Cardiac fibroblast (primary cell): ENCODE measurements around the gene CDH13.
A peak's percentile ranks its signal among the peaks of the same experiment; 100 is the strongest.

Source experiments
- DNase-seq, 2 donors: peaks; one replicate each; pipeline versions ENCODE4 v3.0.0 to v3.0.0-alpha.2; 2010; ENCODE audit warnings: low read depth in 2 of 2
- H3K4me3 ChIP-seq, 2 donors: replicated peaks in 1 of 2; 1 replicate in 1 of 2; 2 replicates in 1 of 2; pipeline ENCODE4 v1.5.1; 2011; ENCODE audit warnings: low read depth in 2 of 2, low read length in 2 of 2, mild to moderate bottlenecking in 2 of 2, moderate library complexity in 1 of 2
- CTCF ChIP-seq: IDR thresholded peaks from one replicate; pipeline ENCODE4 v1.5.1; 2011; ENCODE audit warnings: low read depth, mild to moderate bottlenecking, low read length, inconsistent platforms

Gene CDH13

DNA sequence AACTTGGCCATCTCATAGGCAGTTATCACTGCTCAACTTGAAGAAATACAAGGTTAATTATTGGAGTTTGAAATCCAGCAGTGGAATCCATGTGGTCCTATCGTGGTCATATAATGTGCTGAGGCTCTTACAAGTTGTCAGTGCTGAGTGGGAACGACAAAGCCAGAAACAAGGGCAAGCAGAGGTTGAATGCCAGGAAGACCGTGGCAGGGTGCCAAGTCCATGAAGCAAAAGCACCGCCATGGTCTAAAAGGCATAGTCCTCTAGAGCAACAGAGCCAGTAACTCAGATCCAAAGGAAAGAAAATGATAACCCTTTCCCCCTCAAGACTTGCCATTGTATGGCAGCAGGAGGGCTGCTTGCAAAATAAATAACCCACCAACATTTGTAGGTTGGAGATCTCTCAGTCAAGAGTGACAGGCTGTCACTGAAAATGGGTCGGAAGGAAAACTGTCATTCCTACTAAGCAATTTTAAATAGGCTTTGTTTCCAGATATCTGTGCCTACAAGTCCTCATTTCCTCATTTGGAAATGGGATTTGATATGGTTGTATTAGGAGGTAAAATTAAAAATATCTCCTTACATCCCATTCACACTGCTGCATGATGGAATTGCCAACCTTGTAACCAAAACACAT is 1144.7 kb downstream of the CDH13 start:
- no peak for TF ChIP-seq CTCF
- H3K4me3 ChIP-seq = no peak overlapping the region
- peak in 1 of 2 donors; percentile 39 for DNase-seq

GRCh38 chr16:83772806-83773205 is 1146.0 kb downstream of the CDH13 start:
- no peak for DNase-seq
- no peak for TF ChIP-seq CTCF

DNA sequence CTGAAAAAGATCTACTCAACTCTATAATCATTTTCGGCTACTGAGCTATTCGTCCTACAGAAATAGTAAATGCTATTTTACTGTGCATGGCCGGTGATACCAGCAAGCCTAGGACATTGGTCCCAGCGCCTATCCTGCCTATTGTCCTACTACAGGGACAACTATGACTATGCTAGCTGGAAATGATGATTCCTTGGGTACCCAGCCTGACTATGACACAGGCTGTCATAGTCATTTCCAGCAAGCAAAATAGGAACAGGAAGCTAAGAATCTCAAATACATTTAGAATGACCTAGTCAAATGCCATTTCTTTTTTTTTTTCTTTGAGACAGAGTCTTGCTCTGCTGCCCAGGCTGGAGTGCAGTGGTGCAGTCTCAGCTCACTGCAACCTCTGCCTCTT is 1147.3 kb downstream of the CDH13 start:
- no peak for DNase-seq
- TF ChIP-seq CTCF = no peak

More at GRCh38 chr16:83772806-83773205, 1146.0 kb downstream of the CDH13 start:
- H3K4me3 ChIP-seq = no peak overlapping the region

DNA sequence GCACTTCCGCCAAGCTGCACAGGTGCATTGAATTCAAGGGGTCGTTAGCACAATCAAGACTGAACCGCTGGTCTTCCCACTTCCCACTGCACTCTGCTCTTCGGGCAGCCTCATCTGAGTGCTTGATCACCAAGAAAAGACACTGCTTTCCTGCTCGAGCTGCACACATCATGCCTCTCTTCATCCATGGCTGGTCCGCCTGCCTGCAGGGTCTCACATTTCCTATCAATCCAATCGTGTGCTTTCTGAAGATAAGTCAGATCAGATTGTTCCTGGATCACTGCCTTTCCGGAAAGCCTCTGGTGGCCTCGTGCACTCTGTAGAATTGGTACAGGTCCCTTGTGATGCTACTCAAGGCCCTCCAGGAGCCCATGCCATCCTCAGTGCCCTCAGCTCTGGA is 1150.2 kb downstream of the CDH13 start:
- no peak for TF ChIP-seq CTCF
- no peak for DNase-seq
- H3K4me3 ChIP-seq = no peak overlapping the region

More for the DNA sequence above, 1147.3 kb downstream of the CDH13 start:
- H3K4me3 ChIP-seq = no peak overlapping the region

- DNase-seq = peak; percentile 35 to 42
- TF ChIP-seq CTCF = no peak
- no peak overlapping the region for H3K4me3 ChIP-seq
Measured at GRCh38 chr16:83779886-83780285, 1153.1 kb downstream of the CDH13 start.

DNA sequence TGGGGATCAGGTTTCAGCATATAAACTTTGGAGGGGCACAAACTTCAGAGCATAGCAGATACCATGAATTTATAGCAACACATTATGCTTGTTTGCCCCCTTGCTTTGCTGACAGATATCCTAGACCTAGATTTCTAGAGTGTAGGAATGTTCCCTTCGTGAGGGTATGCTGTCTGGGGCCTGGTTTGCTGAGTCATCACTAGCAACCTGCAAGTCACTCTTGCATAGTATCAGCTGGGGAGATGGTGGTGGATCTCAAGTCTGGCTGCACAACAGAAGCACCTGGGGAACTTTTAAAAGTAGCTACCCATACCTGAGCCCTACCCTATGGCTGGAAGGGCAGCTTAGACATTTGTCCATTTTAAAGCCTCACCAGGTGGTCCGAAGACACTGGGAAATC is 1158.7 kb downstream of the CDH13 start:
- no peak for TF ChIP-seq CTCF
- H3K4me3 ChIP-seq = no peak overlapping the region
- DNase-seq = no peak

- DNase-seq = no peak
Measured at GRCh38 chr16:83789642-83790401, 1163.1 kb downstream of the CDH13 start.

More at GRCh38 chr16:83789642-83790401, 1163.1 kb downstream of the CDH13 start:
- H3K4me3 ChIP-seq = no peak overlapping the region
- no peak for TF ChIP-seq CTCF
